Esophagus squamous epithelium (tissue), 5 donors: ENCODE measurements around the gene HOTAIR. TPM values are rescaled to one million over a fixed set of nuclear protein-coding genes. Genes with fewer than 3 reads are reported as not detected.

Experiments used
- DNase-seq: peaks from one replicate; lab custom pipeline; 2025; lab: John Stamatoyannopoulos, UW
- H3K27ac ChIP-seq, 4 donors: fragments of 200-600 bp; sonication (generic); one replicate each; pipeline ENCODE4 v1.5.1; 2016 to 2019; ENCODE audit warnings: mild to moderate bottlenecking in 1 of 4
- H3K27me3 ChIP-seq, 4 donors: fragments of 200-600 bp; sonication (generic); 1 replicate in 3 of 4; 2 replicates in 1 of 4; pipeline versions ENCODE4 v1.5.1 to v1.6.0; 2017 to 2021; ENCODE audit warnings: antibody characterized with exemption in 1 of 4
- H3K36me3 ChIP-seq, 3 donors: fragments of 200-600 bp; sonication (generic); one replicate each; pipeline ENCODE4 v1.5.1; 2016 to 2019
- H3K4me1 ChIP-seq, 3 donors: fragments of 200-600 bp; sonication (generic); one replicate each; pipeline ENCODE4 v1.5.1; 2017 to 2019
- H3K4me3 ChIP-seq, 4 donors: fragments of 200-600 bp; sonication (generic); 1 replicate in 3 of 4; 2 replicates in 1 of 4; pipeline ENCODE4 v1.5.1; 2016 to 2019; ENCODE audit warnings: mild to moderate bottlenecking in 2 of 4, moderate library complexity in 1 of 4
- H3K9me3 ChIP-seq, 3 donors: fragments of 200-600 bp; sonication (generic); one replicate each; pipeline ENCODE4 v1.5.1; 2016 to 2019
- CTCF ChIP-seq, 6 experiments: fragments of 450-650 bp in 4 of 6; fragments of 200-600 bp in 2 of 6; sonication (generic) in 2 of 6; IDR thresholded peaks; one replicate each; pipeline ENCODE4 v1.5.1; 2016 to 2019; ENCODE audit warnings: antibody characterized with exemption in 6 of 6, mild to moderate bottlenecking in 4 of 6, moderate library complexity in 4 of 6
- POLR2A ChIP-seq, 4 donors: fragments of 450-650 bp; IDR thresholded peaks; one replicate each; pipeline ENCODE4 v1.6.1; 2017; ENCODE audit warnings: antibody characterized with exemption in 4 of 4, mild to moderate bottlenecking in 4 of 4, moderate library complexity in 3 of 4
- WGBS, 2 donors: methylation state at CpG; one replicate each; pipeline ENCODE4 v1.1.5; 2018; 5-methylcytosine and 5-hydroxymethylcytosine counted together
- intact Hi-C: fragments of 100-400 bp; cut with DNase I; formaldehyde crosslinking; loops from one replicate; pipeline ENCODE4 v1.15.0; 2022
- total RNA-seq, 4 donors: library from RNA; depleted of rRNA; stranded (reverse); fragments of >200 nt; gene quantifications; one replicate each; pipeline ENCODE4 v1.1.0, GENCODE V29; 2016
- donor health status: DM: yes; HTN: yes; CAD: no.

HOTAIR gene
- total RNA-seq, 4 donors from 2014 or later = not detected

- no peaks in the 10 kb centered on the region for H3K36me3 ChIP-seq
- no peak overlapping the region for H3K27ac ChIP-seq
- TF ChIP-seq CTCF (IDR thresholded peaks at IDR 0.05) = no peak
- no peak for TF ChIP-seq POLR2A (IDR thresholded peaks at IDR 0.05)
- DNase-seq = no peak
- H3K4me3 ChIP-seq = no peak overlapping the region
- 10 to 11% methylated on average over 9 of the region's 9 CpGs for WGBS, 2 donors
- intact Hi-C loops = no loop called here
- peaks cover 34 to 100% (median 76%) of the 10 kb centered on the region in 4 donors for H3K27me3 ChIP-seq
- peaks cover 20 to 34% (median 20%) of the 10 kb centered on the region in 3 donors for H3K4me1 ChIP-seq
- H3K9me3 ChIP-seq = no peaks in the 10 kb centered on the region
Measured at GRCh38 chr12:53976823-53977595, 2.3 kb upstream of the HOTAIR start.

DNA sequence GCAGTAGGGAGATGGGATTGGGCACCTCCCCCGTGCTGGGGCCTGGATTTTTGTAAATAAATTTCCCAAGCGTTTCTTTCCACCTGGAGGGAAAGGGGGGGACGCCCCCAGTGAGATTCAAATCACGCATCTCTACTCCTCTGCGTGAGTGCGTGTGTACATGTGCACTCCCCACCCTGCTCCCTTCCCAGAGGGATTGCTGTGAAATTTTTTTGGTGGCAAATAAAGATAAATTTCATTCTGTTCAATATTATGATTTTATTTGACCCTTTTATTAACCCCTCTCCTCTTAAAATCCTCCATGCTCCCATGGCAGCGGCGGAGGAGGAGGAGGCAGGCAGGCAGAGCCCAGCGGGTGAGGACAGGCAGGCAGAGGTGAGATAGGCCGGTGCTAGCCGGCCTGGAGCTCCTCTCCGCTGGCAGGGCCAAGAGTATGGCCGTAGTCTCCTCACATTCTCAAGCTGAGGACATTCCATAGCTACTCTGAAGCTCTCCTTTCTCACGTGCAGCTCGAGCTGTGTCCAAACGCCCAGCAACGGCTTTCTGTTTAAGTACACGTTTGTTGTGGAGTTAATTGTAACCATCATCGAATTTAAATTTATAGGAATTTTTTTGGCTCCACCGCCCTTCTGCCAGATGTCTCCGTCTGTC is 1.5 kb upstream of the HOTAIR start:
- no peak for DNase-seq
- Histone ChIP-seq H3K36me3 (no peaks in the 10 kb centered on the region), H3K4me1 (peaks cover 20 to 34% (median 20%) of the 10 kb centered on the region in 3 donors), H3K27ac (no peak overlapping the region), H3K9me3 (no peaks in the 10 kb centered on the region), H3K27me3 (peaks cover 35 to 100% (median 75%) of the 10 kb centered on the region in 4 donors), H3K4me3 (no peak overlapping the region)
- no peak for TF ChIP-seq POLR2A (IDR thresholded peaks at IDR 0.05)
- TF ChIP-seq CTCF (IDR thresholded peaks at IDR 0.05) = no peak
- intact Hi-C loops = no loop called here
- WGBS, 2 donors = 22 to 23% methylated on average over 19 to 21 of the region's 21 CpGs

GRCh38 chr12:53975479-53976152 is 862 bp upstream of the HOTAIR start:
- intact Hi-C loops = no loop called here
- Histone ChIP-seq H3K4me1 (peaks cover 20 to 34% (median 20%) of the 10 kb centered on the region in 3 donors), H3K27me3 (peaks cover 35 to 100% (median 82%) of the 10 kb centered on the region in 4 donors), H3K27ac (no peak overlapping the region), H3K9me3 (no peaks in the 10 kb centered on the region), H3K4me3 (peak overlapping the region in 1 of 4 donors; percentile 56), H3K36me3 (no peaks in the 10 kb centered on the region)
- 15 to 20% methylated on average over 28 to 29 of the region's 31 CpGs for WGBS, 2 donors
- TF ChIP-seq CTCF (IDR thresholded peaks at IDR 0.05) = no peak
- no peak for TF ChIP-seq POLR2A (IDR thresholded peaks at IDR 0.05)
- DNase-seq = no peak

DNA sequence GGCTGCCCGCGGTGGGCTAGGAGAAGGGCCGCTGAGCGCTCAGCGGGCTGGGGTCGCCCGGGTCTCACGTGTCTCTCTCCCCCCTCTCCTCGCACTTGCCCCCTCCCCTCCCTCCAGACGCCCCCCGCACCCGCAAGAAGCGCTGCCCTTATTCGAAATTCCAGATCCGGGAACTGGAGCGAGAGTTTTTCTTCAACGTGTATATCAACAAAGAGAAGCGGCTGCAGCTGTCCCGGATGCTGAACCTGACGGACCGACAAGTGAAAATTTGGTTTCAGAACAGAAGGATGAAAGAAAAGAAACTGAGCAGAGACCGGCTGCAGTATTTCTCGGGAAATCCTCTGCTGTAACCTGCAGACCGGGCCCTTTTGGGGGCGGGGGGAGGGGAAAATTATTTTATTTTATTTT is 314 bp upstream of the HOTAIR start:
- Histone ChIP-seq H3K4me3 (peak overlapping the region in 2 of 4 donors; percentile 38 to 56), H3K27ac (no peak overlapping the region), H3K36me3 (no peaks in the 10 kb centered on the region), H3K9me3 (no peaks in the 10 kb centered on the region), H3K27me3 (peaks cover 33 to 100% (median 86%) of the 10 kb centered on the region in 4 donors), H3K4me1 (peaks cover 20 to 34% (median 20%) of the 10 kb centered on the region in 3 donors)
- intact Hi-C loops = no loop called here
- no peak for DNase-seq
- TF ChIP-seq POLR2A (IDR thresholded peaks at IDR 0.05) (no peak), CTCF (IDR thresholded peaks at IDR 0.05) (no peak)
- 4 to 16% methylated on average over 12 to 21 of the region's 25 CpGs for WGBS, 2 donors
